Bronchial epithelial cell (primary cell): ENCODE measurements around the gene TMEM271. TPM values are rescaled to one million over a fixed set of nuclear protein-coding genes. Genes with fewer than 3 reads are reported as not detected.

ENCODE experiments used
- DNase-seq: peaks from one replicate; pipeline ENCODE4 v3.0.0-alpha.2; 2010; ENCODE audit warnings: low read depth
- FAIRE-seq: peaks from 2 replicates; lab custom pipeline; 2011; peaks lifted over from hg19 to GRCh38; lab: Jason Lieb, UNC
- H3K27me3 ChIP-seq: 2 replicates; pipeline ENCODE4 v1.5.1; 2011; ENCODE audit warnings: low read length; ENCODE audit not compliant: control insufficient read depth, insufficient read depth
- H3K36me3 ChIP-seq: 2 replicates; pipeline ENCODE4 v1.5.1; 2011; ENCODE audit warnings: low read length; ENCODE audit not compliant: control insufficient read depth, insufficient read depth
- H3K4me3 ChIP-seq: 2 replicates; pipeline ENCODE4 v1.5.1; 2011; ENCODE audit warnings: mild to moderate bottlenecking, low read depth, low read length, control low read depth
- total RNA-seq: library from RNA; depleted of rRNA; stranded (reverse); fragments of >200 nt; gene quantifications from 2 replicates; pipeline ENCODE4 v1.2.1, GENCODE V29; 2014
- TF ChIP-seq, protein P1 (sequence below): IDR thresholded peaks from 2 replicates; pipeline ENCODE4 v1.5.1; 2011; ENCODE audit warnings: mild to moderate bottlenecking, moderate library complexity, low read length, control low read depth, inconsistent platforms; ENCODE audit not compliant: insufficient read depth, severe bottlenecking

TMEM271 gene
- total RNA-seq, 1 donor from 2014 or later: not detected

DNA sequence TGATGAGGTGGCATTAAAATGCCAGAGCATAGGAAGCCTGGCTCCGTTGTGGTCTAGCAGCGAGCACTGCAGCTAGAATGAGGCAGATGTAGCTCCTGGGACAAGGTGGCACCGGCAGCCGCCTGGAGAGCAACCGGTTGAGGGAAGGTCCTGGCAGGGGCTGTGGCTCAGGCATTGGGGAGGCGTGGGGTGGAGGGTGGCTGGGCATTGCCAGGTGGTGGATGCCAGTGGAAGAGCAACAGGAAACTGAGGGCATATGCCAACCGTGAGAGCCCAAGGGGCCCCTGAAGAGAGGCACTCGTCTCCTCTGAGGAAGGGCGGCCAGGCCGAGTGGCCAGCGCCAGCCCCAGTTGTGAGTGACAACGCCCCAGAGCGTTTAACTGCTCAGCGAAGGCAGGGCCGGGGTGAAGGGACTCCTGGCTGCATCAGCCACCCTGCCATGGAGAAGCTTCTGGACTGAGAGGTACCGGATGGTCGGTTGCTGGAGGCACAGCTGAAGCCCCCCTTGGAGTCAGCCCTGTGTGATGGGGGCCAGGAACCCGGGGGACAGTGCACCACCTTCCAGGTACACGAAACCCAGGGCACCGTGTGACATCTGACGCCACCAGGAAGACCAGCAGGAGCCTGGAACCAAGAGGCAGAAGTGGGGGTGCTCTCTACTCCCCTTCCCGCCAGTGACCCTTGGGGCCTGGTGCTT is 36.1 kb upstream of the TMEM271 start:
- no peak for FAIRE-seq
- DNase-seq: no peak
- Histone ChIP-seq H3K36me3 (no peaks in the 10 kb centered on the region), H3K27me3 (no peaks in the 10 kb centered on the region), H3K4me3 (no peak overlapping the region)
- TF ChIP-seq, protein P1, sequence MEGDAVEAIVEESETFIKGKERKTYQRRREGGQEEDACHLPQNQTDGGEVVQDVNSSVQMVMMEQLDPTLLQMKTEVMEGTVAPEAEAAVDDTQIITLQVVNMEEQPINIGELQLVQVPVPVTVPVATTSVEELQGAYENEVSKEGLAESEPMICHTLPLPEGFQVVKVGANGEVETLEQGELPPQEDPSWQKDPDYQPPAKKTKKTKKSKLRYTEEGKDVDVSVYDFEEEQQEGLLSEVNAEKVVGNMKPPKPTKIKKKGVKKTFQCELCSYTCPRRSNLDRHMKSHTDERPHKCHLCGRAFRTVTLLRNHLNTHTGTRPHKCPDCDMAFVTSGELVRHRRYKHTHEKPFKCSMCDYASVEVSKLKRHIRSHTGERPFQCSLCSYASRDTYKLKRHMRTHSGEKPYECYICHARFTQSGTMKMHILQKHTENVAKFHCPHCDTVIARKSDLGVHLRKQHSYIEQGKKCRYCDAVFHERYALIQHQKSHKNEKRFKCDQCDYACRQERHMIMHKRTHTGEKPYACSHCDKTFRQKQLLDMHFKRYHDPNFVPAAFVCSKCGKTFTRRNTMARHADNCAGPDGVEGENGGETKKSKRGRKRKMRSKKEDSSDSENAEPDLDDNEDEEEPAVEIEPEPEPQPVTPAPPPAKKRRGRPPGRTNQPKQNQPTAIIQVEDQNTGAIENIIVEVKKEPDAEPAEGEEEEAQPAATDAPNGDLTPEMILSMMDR: no peak

DNA sequence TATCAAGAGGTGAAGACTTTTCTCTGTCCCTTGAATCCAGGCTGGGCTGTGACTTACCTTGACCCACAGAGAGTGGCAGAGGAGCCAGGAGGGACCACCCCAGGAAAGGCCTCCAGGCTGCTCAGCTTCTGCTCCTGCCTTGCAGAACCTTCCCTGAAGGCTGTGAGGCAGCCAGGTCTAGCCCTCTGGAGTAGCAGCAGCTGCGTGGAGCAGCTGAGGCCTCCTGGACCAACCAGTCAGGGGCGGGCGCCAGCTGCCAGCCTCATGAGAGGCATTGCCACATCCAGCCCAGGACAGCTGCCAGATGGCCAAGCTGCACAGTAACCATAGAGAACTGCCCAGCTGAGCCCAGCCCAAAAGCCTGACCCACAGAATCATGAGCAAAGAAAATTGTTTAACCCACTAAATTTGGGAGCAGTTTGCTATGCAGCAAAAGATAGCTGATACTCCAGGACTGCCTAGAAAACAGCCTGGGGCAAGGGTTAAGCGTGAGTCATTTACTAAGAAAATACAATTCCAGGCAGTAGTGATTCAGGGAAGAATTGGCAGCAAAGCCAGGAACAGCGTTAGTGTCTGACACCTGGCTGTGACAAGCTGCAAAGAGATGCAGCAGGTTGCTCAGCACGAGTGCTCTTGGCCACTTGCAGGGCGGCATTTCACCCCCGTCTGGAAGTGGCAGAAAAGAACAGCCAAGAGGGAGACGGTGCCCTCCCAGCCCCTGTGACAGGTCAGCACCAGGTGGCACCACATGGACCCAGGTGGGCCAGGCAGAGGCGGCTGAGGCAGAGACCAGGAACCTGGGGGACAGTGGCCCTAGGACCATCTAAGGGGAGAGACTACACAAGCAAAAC is 34.5 kb upstream of the TMEM271 start:
- Histone ChIP-seq H3K36me3 (no peaks in the 10 kb centered on the region), H3K27me3 (no peaks in the 10 kb centered on the region), H3K4me3 (no peak overlapping the region)
- TF ChIP-seq, protein P1: peak; percentile 13
- FAIRE-seq (peak; percentile 52), DNase-seq (peak; percentile 89)

DNA sequence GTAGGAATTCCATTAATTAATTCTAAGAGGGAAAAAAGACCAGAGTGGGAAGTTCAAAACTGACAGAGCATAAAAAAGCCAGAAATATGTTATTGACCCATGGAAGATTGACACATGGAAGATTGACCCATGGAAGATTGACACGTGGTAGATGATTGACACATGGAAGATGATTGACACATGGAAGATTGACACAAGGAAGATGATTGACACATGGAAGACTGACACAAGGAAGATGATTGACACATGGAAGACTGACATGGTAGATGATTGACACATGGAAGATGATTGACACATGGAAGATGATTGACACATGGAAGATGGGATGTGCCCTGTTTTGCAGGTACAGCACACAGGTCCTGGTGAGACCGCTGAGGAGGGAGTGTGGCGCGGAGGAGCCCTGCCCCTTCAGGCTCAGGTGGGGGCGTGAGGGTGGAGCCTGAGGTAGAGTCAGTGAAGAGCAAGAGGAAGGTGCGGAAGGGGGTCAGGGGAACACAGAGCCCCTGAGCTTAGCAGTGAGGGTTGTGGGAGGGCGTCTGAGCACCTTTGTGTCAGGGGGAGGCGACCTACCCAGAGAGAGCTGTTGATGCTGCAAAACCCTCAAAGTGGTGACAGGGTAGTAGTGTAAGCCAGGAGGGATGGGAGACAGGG is 33.4 kb upstream of the TMEM271 start:
- Histone ChIP-seq H3K27me3 (no peaks in the 10 kb centered on the region), H3K36me3 (no peaks in the 10 kb centered on the region), H3K4me3 (no peak overlapping the region)
- DNase-seq (peak; percentile 26), FAIRE-seq (peak; percentile 77)
- TF ChIP-seq, protein P1: no peak

DNA sequence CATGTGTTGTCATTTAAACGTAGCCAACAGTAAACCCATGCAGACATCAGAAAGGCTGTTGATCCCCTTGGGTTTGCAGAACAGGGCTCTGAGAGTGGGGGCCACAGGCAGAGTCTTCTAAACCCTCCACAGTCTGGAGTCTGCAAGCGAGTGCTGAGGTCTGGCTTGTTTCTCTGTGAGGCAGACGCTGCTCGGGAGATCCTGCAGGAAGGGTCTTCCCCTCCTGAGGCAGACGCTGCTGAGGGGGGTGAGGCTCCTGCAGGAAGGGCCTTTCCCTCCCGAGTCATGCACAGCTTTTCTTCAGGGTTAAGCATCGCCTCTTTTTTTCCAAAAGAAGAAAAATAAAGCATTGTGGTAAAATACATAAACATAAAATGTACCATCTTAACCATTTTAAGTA is 32.1 kb upstream of the TMEM271 start:
- no peaks in the 10 kb centered on the region for H3K27me3 ChIP-seq
- DNase-seq (no peak), FAIRE-seq (no peak)
- TF ChIP-seq, protein P1: no peak
- H3K4me3 ChIP-seq: no peak overlapping the region
- H3K36me3 ChIP-seq: no peaks in the 10 kb centered on the region

DNA sequence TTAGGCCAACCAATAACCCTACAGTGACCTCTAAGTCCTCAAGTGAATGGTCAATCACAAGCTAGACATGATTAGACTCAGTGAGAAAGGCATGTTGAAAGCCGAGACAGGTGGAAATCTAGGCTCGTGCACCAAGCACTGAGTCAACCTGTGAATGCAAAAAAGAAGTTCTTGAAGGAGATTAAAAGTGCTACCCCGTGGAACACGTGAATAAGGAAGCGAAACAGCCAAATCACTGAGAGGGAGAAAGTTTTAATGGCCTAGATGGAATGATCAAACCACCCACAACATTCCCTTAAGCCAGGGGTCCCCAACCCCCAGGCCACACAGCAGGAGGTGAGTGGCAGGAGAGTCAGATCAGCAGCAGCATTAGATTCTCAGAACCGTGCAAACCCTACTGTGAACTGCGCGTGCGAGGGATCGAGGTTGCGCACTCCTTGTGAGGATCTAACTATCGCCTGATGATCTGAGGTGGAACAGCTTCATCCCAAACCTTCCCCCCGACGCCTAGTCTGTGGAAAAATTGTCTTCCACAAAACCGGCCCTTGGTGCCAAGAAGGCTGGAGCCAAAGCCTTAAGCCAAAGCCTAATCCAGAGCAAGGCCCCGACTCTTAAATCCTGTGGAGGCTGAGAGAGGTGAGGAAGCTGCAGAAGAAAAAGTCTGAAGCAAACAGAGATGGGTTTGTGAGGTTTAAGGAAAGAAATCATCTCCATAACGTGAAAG is 29.8 kb upstream of the TMEM271 start:
- Histone ChIP-seq H3K27me3 (no peaks in the 10 kb centered on the region), H3K36me3 (no peaks in the 10 kb centered on the region), H3K4me3 (no peak overlapping the region)
- DNase-seq (no peak), FAIRE-seq (peak; percentile 40)
- TF ChIP-seq, protein P1: no peak
